Neural cell (in vitro differentiated cells): ENCODE data around the gene TCTN3. TPM values are rescaled to one million over a fixed set of nuclear protein-coding genes. Genes with fewer than 3 reads are reported as not detected.

Source experiments
- H2AFZ ChIP-seq: fragments of 200-600, 300-800 bp; sonication (generic), shearing (Covaris generic); 2 replicates; pipeline ENCODE4 v1.6.0; 2014; ENCODE audit warnings: low read depth, mild to moderate bottlenecking, antibody characterized with exemption, low read length, moderate library complexity
- H3F3A ChIP-seq: fragments of 200-600 bp; shearing (Covaris generic); 2 replicates; pipeline ENCODE4 v1.6.1; 2016; ENCODE audit warnings: mild to moderate bottlenecking, moderate library complexity, mixed read lengths, antibody characterized with exemption, low read length; ENCODE audit not compliant: insufficient read depth, poor library complexity, severe bottlenecking
- H3K27ac ChIP-seq: fragments of 200-600, 300-800 bp; sonication (generic), shearing (Covaris generic); 2 replicates; pipeline ENCODE4 v1.5.1; 2014; ENCODE audit warnings: mild to moderate bottlenecking, low read length, moderate library complexity
- H3K27me3 ChIP-seq: fragments of 300-800, 200-600 bp; sonication (generic), shearing (Covaris generic); 2 replicates; pipeline ENCODE4 v1.6.0; 2014; ENCODE audit warnings: mild to moderate bottlenecking, low read depth, low read length, moderate library complexity; ENCODE audit not compliant: insufficient read depth
- H3K36me3 ChIP-seq: fragments of 300-800, 200-600 bp; sonication (generic), shearing (Covaris generic); 2 replicates; pipeline ENCODE4 v1.5.1; 2014; ENCODE audit warnings: mild to moderate bottlenecking, antibody characterized with exemption, low read length, moderate library complexity; ENCODE audit not compliant: insufficient read depth
- H3K4me2 ChIP-seq: fragments of 300-800, 200-600 bp; sonication (generic), shearing (Covaris generic); 2 replicates; pipeline ENCODE4 v1.6.0; 2014; ENCODE audit warnings: mild to moderate bottlenecking, low read length
- H3K4me3 ChIP-seq: fragments of 300-800, 200-600 bp; sonication (generic), shearing (Covaris generic); 2 replicates; pipeline ENCODE4 v1.5.1; 2014; ENCODE audit warnings: mild to moderate bottlenecking, low read length, moderate library complexity
- H3K79me2 ChIP-seq: fragments of 200-600 bp; shearing (Covaris generic); replicated peaks from 2 replicates; pipeline ENCODE4 v1.6.0; 2014; ENCODE audit warnings: mild to moderate bottlenecking, low read length, moderate library complexity; ENCODE audit not compliant: insufficient read depth
- H3K9ac ChIP-seq: fragments of 300-800, 200-600 bp; sonication (generic), shearing (Covaris generic); 2 replicates; pipeline ENCODE4 v1.6.1; 2016; ENCODE audit warnings: mild to moderate bottlenecking, low read length, mixed read lengths
- H3K9me2 ChIP-seq: fragments of 200-600 bp; shearing (Covaris generic); 2 replicates; pipeline ENCODE4 v1.6.1; 2016; ENCODE audit warnings: mild to moderate bottlenecking, low read length, mixed read lengths; ENCODE audit not compliant: insufficient read depth
- H3K9me3 ChIP-seq: fragments of 200-600, 300-800 bp; sonication (generic), shearing (Covaris generic); 2 replicates; pipeline ENCODE4 v1.6.1; 2016; ENCODE audit warnings: mild to moderate bottlenecking, mixed run types, low read length, moderate library complexity, mixed read lengths
- H4K20me1 ChIP-seq: fragments of 200-600 bp; shearing (Covaris generic); 2 replicates; pipeline ENCODE4 v1.6.1; 2016; ENCODE audit warnings: mild to moderate bottlenecking, mixed run types; ENCODE audit not compliant: insufficient read depth
- EP300 ChIP-seq: fragments of 450-650 bp; conservative IDR thresholded peaks from 2 replicates; pipeline ENCODE4 v1.6.1; 2014; ENCODE audit warnings: antibody characterized with exemption, mild to moderate bottlenecking, moderate library complexity; ENCODE audit not compliant: poor library complexity, severe bottlenecking
- EZH2 ChIP-seq: fragments of 200-600, 300-800 bp; shearing (Covaris generic), sonication (generic); IDR thresholded peaks from 2 replicates; pipeline ENCODE4 v1.6.1; 2014; ENCODE audit warnings: antibody characterized with exemption, low read length, borderline replicate concordance, mild to moderate bottlenecking; ENCODE audit not compliant: insufficient read depth, poor library complexity, severe bottlenecking
- MXI1 ChIP-seq: fragments of 450-650 bp; conservative IDR thresholded peaks from 2 replicates; pipeline ENCODE4 v1.6.1; 2014; ENCODE audit warnings: antibody characterized with exemption, mild to moderate bottlenecking; ENCODE audit not compliant: poor library complexity, severe bottlenecking
- POLR2AphosphoS5 ChIP-seq: IDR thresholded peaks from 2 replicates; pipeline ENCODE4 v1.6.1; 2012
- RAD21 ChIP-seq: fragments of 450-650 bp; conservative IDR thresholded peaks from 2 replicates; pipeline ENCODE4 v1.6.1; 2014; ENCODE audit warnings: antibody characterized with exemption, mild to moderate bottlenecking, moderate library complexity
- SMC3 ChIP-seq: fragments of 450-650 bp; conservative IDR thresholded peaks from 2 replicates; pipeline ENCODE4 v1.6.1; 2014; ENCODE audit warnings: antibody characterized with exemption, mild to moderate bottlenecking, moderate library complexity; ENCODE audit not compliant: poor library complexity
- TAF1 ChIP-seq: IDR thresholded peaks from 2 replicates; pipeline ENCODE4 v1.6.1; 2012; ENCODE audit warnings: low read depth
- polyA plus RNA-seq: library from polyadenylated mRNA; depleted of rRNA; stranded (reverse); fragments of >200 nt; gene quantifications from 2 replicates; pipeline ENCODE4 v1.2.3, GENCODE V29; 2014
- TF ChIP-seq, protein P1 (sequence below): IDR thresholded peaks from 2 replicates; pipeline ENCODE4 v1.6.1; 2012; ENCODE audit warnings: borderline replicate concordance
- TF ChIP-seq, protein P2 (sequence below): fragments of 450-650 bp; IDR thresholded peaks from 2 replicates; pipeline ENCODE4 v1.5.1; 2014; ENCODE audit warnings: antibody characterized with exemption, mild to moderate bottlenecking, moderate library complexity; ENCODE audit not compliant: poor library complexity, severe bottlenecking

TCTN3 gene
- polyA plus RNA-seq, 1 donor from 2014 or later = 22.2 TPM

DNA sequence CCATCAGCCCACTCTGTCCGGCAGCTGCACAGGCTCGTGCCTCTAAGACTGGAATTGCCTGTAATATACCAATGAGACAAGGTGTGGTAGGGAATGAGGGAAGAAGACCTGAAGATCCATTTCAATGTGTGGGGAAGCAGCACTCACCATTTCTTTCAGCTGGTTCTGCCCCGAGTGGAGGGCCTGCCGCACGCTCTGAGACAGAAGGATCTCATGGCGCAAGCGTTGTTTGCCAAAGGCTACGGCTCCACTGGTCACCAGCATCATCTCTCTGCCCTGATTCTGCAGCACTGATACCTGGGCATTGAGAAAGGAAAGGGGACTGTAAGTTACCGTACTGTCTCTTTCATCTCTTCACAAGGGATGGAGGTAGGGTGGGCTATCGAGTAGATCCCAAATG, 56.6 kb downstream of the TCTN3 start:
- H3K9ac ChIP-seq = no peak overlapping the region
- H3K9me2 ChIP-seq = no peaks in the 10 kb centered on the region
- H3F3A ChIP-seq = no peaks in the 10 kb centered on the region
- H3K4me3 ChIP-seq = no peak overlapping the region
- H2AFZ ChIP-seq = no peak overlapping the region
- no peaks in the 10 kb centered on the region for H3K79me2 ChIP-seq
- no peaks in the 10 kb centered on the region for H3K9me3 ChIP-seq
- H3K4me2 ChIP-seq = no peak overlapping the region
- no peak for TF ChIP-seq SMC3
- TF ChIP-seq EZH2 = no peak
- TF ChIP-seq RAD21 = no peak
- TF ChIP-seq, protein P1, sequence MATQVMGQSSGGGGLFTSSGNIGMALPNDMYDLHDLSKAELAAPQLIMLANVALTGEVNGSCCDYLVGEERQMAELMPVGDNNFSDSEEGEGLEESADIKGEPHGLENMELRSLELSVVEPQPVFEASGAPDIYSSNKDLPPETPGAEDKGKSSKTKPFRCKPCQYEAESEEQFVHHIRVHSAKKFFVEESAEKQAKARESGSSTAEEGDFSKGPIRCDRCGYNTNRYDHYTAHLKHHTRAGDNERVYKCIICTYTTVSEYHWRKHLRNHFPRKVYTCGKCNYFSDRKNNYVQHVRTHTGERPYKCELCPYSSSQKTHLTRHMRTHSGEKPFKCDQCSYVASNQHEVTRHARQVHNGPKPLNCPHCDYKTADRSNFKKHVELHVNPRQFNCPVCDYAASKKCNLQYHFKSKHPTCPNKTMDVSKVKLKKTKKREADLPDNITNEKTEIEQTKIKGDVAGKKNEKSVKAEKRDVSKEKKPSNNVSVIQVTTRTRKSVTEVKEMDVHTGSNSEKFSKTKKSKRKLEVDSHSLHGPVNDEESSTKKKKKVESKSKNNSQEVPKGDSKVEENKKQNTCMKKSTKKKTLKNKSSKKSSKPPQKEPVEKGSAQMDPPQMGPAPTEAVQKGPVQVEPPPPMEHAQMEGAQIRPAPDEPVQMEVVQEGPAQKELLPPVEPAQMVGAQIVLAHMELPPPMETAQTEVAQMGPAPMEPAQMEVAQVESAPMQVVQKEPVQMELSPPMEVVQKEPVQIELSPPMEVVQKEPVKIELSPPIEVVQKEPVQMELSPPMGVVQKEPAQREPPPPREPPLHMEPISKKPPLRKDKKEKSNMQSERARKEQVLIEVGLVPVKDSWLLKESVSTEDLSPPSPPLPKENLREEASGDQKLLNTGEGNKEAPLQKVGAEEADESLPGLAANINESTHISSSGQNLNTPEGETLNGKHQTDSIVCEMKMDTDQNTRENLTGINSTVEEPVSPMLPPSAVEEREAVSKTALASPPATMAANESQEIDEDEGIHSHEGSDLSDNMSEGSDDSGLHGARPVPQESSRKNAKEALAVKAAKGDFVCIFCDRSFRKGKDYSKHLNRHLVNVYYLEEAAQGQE = no peak
- no peak for TF ChIP-seq MXI1
- TF ChIP-seq POLR2AphosphoS5 = no peak
- TF ChIP-seq, protein P2, sequence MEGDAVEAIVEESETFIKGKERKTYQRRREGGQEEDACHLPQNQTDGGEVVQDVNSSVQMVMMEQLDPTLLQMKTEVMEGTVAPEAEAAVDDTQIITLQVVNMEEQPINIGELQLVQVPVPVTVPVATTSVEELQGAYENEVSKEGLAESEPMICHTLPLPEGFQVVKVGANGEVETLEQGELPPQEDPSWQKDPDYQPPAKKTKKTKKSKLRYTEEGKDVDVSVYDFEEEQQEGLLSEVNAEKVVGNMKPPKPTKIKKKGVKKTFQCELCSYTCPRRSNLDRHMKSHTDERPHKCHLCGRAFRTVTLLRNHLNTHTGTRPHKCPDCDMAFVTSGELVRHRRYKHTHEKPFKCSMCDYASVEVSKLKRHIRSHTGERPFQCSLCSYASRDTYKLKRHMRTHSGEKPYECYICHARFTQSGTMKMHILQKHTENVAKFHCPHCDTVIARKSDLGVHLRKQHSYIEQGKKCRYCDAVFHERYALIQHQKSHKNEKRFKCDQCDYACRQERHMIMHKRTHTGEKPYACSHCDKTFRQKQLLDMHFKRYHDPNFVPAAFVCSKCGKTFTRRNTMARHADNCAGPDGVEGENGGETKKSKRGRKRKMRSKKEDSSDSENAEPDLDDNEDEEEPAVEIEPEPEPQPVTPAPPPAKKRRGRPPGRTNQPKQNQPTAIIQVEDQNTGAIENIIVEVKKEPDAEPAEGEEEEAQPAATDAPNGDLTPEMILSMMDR = no peak
- no peak for TF ChIP-seq EP300
- no peak for TF ChIP-seq TAF1
- no peak overlapping the region for H3K27ac ChIP-seq
- peaks cover 18% of the 10 kb centered on the region for H3K36me3 ChIP-seq
- no peaks in the 10 kb centered on the region for H4K20me1 ChIP-seq
- no peaks in the 10 kb centered on the region for H3K27me3 ChIP-seq

DNA sequence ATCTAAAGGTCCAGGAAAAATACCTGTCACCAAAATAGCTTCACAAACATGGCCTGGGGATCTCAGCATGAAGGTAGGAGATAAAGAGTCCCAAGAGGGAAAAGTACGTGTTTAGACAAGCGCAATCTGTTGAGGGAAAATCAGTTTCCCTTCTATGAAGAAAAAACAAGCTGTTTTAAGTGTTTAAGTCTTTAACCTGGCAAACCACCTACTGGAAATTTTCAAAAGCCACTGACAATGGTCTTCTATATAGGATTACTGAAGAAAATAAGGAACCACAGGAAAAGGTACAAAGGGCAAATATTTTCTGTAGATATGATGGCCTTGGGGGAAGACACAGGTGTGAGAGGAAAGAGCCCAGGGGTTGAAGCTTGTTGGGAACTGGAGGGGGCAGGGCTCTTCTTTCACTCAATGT, 58.4 kb downstream of the TCTN3 start:
- TF ChIP-seq EP300 (no peak), SMC3 (no peak), MXI1 (no peak), POLR2AphosphoS5 (no peak), RAD21 (no peak), TAF1 (no peak), EZH2 (no peak)
- TF ChIP-seq, protein P1 = no peak
- TF ChIP-seq, protein P2 = no peak
- H3K4me2 ChIP-seq = no peak overlapping the region
- no peak overlapping the region for H3K4me3 ChIP-seq
- peaks cover 22% of the 10 kb centered on the region for H3K36me3 ChIP-seq
- H3K9ac ChIP-seq = no peak overlapping the region
- no peaks in the 10 kb centered on the region for H3K79me2 ChIP-seq
- no peaks in the 10 kb centered on the region for H3K27me3 ChIP-seq
- H3K9me3 ChIP-seq = no peaks in the 10 kb centered on the region
- no peaks in the 10 kb centered on the region for H3F3A ChIP-seq
- H2AFZ ChIP-seq = no peak overlapping the region
- H4K20me1 ChIP-seq = no peaks in the 10 kb centered on the region
- H3K9me2 ChIP-seq = no peaks in the 10 kb centered on the region
- H3K27ac ChIP-seq = no peak overlapping the region
